T follicular helper cell (primary cell): ENCODE measurements around the gene OPRD1.
"Not testable (repeated sequence)": the region's sequence is repeated elsewhere in the genome, so short reads cannot be mapped to it uniquely, and the experiment has no call there.

Experiments used
- DNase-seq: peaks from one replicate; pipeline ENCODE4 v3.0.0-alpha.2; 2020; ENCODE audit warnings: low read depth

The OPRD1 gene

GRCh38 chr1:28845786-28846543 lies 34.0 kb downstream of the OPRD1 start:
- DNase-seq = no peak

DNA sequence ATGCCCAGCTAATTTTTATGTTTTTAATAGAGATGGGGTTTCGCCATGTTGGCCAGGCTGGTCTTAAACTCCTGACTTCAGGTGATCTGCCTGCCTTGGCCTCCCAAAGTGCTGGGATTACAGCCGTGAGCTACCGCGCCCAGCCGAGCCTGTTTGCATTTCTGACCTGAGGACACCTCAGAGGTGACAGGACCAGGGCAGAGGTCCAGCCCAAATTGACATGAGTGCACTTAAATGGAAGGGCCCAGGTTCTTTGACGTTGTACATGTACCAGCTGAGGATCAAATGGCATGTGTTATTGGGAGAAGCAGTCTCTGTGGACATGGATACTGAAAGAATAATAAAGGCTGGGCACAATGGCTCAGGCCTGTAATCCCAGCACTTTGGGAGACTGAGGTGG lies 35.2 kb downstream of the OPRD1 start:
- not testable (repeated sequence) for DNase-seq

DNA sequence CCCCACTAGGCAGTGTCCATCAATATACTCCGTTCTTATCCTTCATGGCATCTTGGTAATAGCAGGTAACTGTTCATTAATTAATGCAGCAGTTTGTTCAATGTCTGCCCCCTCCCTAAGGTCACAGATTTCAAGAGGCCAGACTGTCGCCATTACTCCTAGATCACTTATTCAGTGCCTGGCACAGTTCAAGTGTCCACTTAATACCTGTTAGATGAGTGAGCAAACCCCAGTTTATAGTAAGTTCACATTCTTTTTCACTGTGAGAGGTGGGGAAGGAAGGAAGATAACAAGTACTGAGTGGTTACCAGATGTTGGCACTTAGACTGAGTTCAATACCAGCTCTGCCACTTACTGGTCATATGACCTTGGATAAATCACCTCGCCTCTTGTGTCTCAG lies 36.4 kb downstream of the OPRD1 start:
- no peak for DNase-seq

GRCh38 chr1:28853093-28853742 lies 41.2 kb downstream of the OPRD1 start:
- no peak for DNase-seq

DNA sequence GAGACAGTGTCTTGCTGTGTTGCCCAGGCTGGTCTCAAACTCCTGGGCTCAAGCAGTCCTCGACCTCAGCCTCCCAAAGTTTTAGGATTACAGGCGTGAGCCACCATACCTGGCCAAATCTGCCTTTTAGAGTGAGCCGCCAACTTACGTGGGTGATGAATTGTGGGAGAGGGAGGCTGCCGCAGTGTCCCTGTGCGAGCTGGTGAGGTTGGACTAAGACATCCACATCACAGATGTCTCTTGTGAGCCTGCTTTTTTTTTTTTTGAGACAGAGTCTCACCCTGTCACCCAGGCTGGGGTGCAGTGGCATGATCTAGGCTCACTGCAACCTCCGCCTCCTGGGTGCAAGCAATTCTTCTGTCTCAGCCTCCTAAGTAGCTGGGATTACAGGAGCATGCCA lies 42.4 kb downstream of the OPRD1 start:
- DNase-seq = not testable (repeated sequence)

GRCh38 chr1:28855046-28855445 lies 43.1 kb downstream of the OPRD1 start:
- DNase-seq = no peak

GRCh38 chr1:28855469-28855951 lies 43.5 kb downstream of the OPRD1 start:
- no peak for DNase-seq

- no peak for DNase-seq
Measured at GRCh38 chr1:28855969-28856368, 44.0 kb downstream of the OPRD1 start.

GRCh38 chr1:28860332-28861073 lies 48.5 kb downstream of the OPRD1 start:
- no peak for DNase-seq

GRCh38 chr1:28862571-28863403 lies 50.8 kb downstream of the OPRD1 start:
- DNase-seq = no peak

GRCh38 chr1:28864695-28865094 lies 52.7 kb downstream of the OPRD1 start:
- no peak for DNase-seq

GRCh38 chr1:28865997-28866650 lies 54.2 kb downstream of the OPRD1 start:
- DNase-seq = no peak

- no peak for DNase-seq
Measured at GRCh38 chr1:28867850-28868249, 55.9 kb downstream of the OPRD1 start.

GRCh38 chr1:28869952-28870351 lies 58.0 kb downstream of the OPRD1 start:
- DNase-seq = no peak

GRCh38 chr1:28871631-28872401 lies 59.8 kb downstream of the OPRD1 start:
- no peak for DNase-seq

- DNase-seq = not testable (repeated sequence)
Measured at GRCh38 chr1:28875134-28875533, 63.2 kb downstream of the OPRD1 start.

DNA sequence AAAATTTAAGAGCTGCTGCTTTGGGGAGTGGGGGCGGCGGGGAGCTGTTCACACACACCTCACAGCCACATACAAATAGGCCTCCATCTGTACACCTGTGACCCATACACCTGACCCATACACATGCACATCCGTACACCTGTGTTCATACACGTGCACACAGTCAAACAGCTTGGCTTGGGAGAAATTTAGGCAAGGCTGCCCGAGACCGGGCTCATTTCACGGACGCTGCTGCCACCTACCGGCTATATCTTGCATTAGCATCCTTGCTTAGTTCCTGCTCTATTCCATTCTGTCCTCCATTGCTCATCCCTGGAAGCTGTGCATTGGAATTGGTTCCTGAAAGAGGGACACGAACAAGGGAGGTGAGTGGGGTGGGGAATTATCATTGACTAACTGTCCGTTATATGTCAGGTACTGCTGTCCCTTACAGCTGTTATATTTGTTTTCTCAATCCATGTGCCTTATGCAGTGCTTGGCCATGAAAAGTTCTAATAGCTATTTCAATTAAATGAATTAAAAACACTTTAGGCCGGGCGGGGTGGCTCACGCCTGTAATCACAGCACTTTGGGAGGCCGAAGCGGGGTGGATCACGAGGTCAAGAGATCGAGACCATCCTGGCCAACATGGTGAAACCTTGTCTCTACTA lies 65.3 kb downstream of the OPRD1 start:
- DNase-seq = peak; percentile 62

DNA sequence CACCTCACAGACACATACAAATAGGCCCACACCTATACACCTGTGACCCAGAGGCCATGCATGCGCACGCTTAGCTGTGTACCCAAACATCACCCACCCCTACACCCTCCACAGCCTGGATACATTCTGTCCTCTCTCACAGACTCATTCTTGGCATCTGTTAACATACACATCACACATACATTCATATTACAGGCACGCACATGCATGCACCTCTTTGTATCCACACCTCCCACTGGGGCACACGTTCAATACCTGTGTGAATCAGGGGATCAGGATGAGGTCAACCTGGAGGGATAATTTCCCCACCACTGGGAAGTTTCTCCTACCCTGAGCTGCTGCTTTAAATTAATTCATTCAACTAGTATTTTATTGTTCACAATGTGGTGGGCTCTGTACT lies 66.8 kb downstream of the OPRD1 start:
- DNase-seq = no peak

DNA sequence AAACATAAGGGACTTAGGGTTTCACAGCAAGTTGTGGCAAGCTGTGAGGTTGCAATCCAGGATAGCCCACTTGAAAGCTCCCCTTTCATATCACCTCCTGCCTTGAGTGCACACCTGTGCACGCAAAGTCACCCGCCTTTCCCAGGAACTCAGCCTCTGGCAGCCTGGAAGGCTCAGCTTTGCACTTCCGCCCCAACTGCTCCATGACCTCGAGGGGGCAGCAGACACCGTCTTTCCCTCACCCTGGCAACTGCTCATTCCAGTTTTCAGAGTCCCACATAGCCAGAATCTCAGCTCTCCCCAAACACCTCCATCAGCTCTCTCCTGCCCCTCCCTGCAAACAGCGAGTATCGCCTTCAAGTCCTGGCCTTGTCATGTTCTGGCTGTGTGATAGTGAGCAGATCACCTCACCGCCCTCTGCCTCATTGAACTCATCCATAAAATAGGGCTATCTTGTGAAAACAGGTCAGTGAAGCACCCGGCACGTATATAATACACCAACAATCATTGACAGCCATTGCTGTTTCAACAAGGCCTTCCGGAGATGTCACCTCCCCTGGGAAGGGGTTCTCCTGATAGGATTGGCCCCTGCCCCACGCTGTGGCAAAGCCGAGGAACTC lies 70.1 kb downstream of the OPRD1 start:
- peak; percentile 72 for DNase-seq

DNA sequence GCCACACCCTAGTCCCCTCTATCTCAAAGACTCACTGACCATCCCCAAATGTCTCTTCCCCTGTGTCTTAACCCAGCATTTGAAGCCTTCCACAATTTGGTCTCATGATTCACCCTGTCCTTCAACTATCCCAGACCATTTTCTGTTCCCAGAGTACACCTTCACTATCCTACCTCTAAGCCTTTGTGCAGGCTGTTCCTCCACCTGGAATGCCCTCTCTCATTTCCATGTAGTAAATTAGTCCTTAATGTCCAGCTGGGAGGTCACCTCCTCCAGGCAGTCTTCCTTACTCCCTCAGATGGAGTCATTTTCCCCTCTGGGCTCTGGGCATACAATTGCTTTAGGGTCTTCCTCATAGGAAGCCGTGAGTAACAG lies 71.3 kb downstream of the OPRD1 start:
- no peak for DNase-seq
